Right atrium auricular region (tissue), 2 donors: ENCODE data around the gene PPM1H. TPM values are rescaled to one million over a fixed set of nuclear protein-coding genes. Genes with fewer than 3 reads are reported as not detected.
"Not testable (repeated sequence)": the region's sequence is repeated elsewhere in the genome, so short reads cannot be mapped to it uniquely, and the experiment has no call there.

ENCODE experiments used
- DNase-seq: peaks from one replicate; pipeline ENCODE4 v3.0.0-alpha.2; 2019; ENCODE audit warnings: low spot score
- H3K27ac ChIP-seq, 2 donors: fragments of 200-600 bp; sonication (generic); 1 replicate in 1 of 2; 2 replicates in 1 of 2; pipeline ENCODE4 v1.5.1; 2016 to 2019
- H3K27me3 ChIP-seq, 2 donors: fragments of 200-600 bp; sonication (generic); one replicate each; pipeline versions ENCODE4 v1.5.1 to v1.6.0; 2017 to 2019
- H3K36me3 ChIP-seq: fragments of 200-600 bp; sonication (generic); one replicate; pipeline ENCODE4 v1.5.1; 2016
- H3K4me1 ChIP-seq, 2 donors: fragments of 200-600 bp; sonication (generic); one replicate each; pipeline versions ENCODE4 v1.5.1 to v1.6.0; 2017 to 2019
- H3K4me3 ChIP-seq, 2 donors: fragments of 200-600 bp; sonication (generic); 1 replicate in 1 of 2; 2 replicates in 1 of 2; pipeline ENCODE4 v1.5.1; 2017 to 2019; ENCODE audit warnings: mild to moderate bottlenecking in 1 of 2, moderate library complexity in 1 of 2
- H3K9me3 ChIP-seq, 2 donors: fragments of 200-600 bp; sonication (generic); one replicate each; pipeline ENCODE4 v1.5.1; 2019
- total RNA-seq, 2 donors: library from RNA; depleted of rRNA; stranded (reverse); fragments of >200 nt; gene quantifications; one replicate each; pipeline ENCODE4 v1.1.0, GENCODE V29; 2016
- TF ChIP-seq, protein P1 (sequence below), 2 donors: fragments of 200-600 bp; sonication (generic); IDR thresholded peaks; one replicate each; pipeline ENCODE4 v1.5.1; 2019; ENCODE audit warnings: antibody characterized with exemption in 2 of 2

Gene PPM1H
- total RNA-seq, 2 donors from 2014 or later, result 3.1 to 5.0 TPM

DNA sequence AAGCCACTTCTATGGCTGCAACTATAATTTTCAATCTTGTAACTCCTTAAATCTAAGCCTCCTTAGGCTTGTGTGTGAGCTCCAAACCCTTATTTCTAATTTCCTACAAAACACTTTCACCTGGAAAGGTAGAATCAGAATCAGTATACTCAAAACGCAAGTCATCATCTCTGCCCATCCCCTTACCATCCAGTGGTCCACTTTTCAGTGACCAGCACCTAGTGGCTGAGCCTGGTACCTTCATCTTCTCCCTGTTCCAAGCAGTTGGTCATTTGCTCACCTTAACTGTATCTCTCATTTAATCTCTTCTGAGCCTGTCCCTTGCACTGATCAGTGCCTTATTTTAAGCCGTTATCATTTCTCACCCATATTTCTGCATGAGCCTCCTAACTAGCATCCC, 107.9 kb downstream of the PPM1H start:
- no peak overlapping the region for H3K4me3 ChIP-seq
- no peak for DNase-seq
- TF ChIP-seq, protein P1, sequence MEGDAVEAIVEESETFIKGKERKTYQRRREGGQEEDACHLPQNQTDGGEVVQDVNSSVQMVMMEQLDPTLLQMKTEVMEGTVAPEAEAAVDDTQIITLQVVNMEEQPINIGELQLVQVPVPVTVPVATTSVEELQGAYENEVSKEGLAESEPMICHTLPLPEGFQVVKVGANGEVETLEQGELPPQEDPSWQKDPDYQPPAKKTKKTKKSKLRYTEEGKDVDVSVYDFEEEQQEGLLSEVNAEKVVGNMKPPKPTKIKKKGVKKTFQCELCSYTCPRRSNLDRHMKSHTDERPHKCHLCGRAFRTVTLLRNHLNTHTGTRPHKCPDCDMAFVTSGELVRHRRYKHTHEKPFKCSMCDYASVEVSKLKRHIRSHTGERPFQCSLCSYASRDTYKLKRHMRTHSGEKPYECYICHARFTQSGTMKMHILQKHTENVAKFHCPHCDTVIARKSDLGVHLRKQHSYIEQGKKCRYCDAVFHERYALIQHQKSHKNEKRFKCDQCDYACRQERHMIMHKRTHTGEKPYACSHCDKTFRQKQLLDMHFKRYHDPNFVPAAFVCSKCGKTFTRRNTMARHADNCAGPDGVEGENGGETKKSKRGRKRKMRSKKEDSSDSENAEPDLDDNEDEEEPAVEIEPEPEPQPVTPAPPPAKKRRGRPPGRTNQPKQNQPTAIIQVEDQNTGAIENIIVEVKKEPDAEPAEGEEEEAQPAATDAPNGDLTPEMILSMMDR (IDR thresholded peaks at IDR 0.05), result no peak
- H3K4me1 ChIP-seq, result no peaks in the 10 kb centered on the region
- no peaks in the 10 kb centered on the region for H3K27me3 ChIP-seq
- H3K27ac ChIP-seq, result no peak overlapping the region
- H3K9me3 ChIP-seq, result no peaks in the 10 kb centered on the region
- no peaks in the 10 kb centered on the region for H3K36me3 ChIP-seq

DNA sequence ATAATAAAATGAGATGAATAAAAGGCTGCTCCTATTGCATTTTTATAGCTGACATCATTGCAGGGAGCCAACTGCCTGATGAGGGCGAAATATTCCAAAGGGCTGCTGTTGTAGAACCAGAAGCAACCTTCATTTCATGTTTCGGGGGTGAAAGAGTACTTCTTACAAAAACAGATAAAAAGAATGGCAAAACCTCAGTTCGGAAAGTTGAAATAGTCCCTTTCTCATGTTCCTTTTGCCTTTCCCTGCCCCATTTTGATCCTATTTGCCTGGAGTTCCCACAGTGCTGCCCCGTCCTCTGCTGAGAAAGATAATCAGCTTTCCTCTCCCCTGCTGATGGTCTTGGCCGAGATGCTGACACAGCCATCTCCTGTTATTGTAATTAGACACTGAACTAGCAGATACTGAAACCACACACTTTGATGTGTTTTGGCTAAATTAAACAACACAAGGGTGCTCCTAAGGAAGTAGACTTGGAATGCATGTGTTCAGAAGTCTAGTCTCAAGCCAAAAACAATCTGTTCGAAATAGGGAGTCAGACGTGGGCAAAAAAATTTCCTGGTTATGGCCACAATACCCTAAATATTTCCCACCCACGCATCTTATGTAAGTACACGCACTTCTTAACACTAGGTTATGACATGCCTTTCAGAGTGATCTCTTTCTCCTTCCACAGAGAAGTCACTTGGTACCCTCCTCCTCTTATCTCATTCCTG, 117.2 kb downstream of the PPM1H start:
- DNase-seq, result no peak
- Histone ChIP-seq H3K4me3 (peak overlapping the region in 1 of 2 donors; percentile 22), H3K27me3 (no peaks in the 10 kb centered on the region), H3K4me1 (no peaks in the 10 kb centered on the region), H3K9me3 (no peaks in the 10 kb centered on the region), H3K36me3 (no peaks in the 10 kb centered on the region), H3K27ac (peak overlapping the region in 1 of 2 donors; percentile 23)
- TF ChIP-seq, protein P1 (IDR thresholded peaks at IDR 0.05), result peak in 1 of 2 donors; percentile 32

DNA sequence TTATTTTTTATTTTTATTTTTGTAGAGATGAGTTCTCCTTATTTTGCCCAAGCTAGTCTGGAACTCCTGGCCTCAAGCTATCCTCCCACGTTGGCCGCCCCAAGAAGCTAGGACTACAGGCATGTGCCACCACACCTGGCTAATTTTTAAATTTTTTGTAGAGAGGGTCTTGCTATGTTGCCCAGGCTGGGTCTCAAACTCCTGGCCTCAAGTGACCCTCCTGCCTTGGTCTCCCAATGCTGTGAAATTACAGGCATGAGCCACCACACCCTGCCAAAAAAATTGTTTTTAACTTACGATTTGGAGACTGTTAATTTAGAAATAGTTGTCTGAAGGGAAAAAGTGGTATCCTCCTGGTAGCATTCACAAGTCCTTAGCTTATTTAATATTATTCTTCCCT, 120.7 kb downstream of the PPM1H start:
- H3K9me3 ChIP-seq, result no peaks in the 10 kb centered on the region
- H3K4me1 ChIP-seq, result no peaks in the 10 kb centered on the region
- no peak for DNase-seq
- TF ChIP-seq, protein P1 (IDR thresholded peaks at IDR 0.05), result no peak
- no peaks in the 10 kb centered on the region for H3K27me3 ChIP-seq
- H3K27ac ChIP-seq, result no peak overlapping the region
- no peaks in the 10 kb centered on the region for H3K36me3 ChIP-seq
- no peak overlapping the region for H3K4me3 ChIP-seq

DNA sequence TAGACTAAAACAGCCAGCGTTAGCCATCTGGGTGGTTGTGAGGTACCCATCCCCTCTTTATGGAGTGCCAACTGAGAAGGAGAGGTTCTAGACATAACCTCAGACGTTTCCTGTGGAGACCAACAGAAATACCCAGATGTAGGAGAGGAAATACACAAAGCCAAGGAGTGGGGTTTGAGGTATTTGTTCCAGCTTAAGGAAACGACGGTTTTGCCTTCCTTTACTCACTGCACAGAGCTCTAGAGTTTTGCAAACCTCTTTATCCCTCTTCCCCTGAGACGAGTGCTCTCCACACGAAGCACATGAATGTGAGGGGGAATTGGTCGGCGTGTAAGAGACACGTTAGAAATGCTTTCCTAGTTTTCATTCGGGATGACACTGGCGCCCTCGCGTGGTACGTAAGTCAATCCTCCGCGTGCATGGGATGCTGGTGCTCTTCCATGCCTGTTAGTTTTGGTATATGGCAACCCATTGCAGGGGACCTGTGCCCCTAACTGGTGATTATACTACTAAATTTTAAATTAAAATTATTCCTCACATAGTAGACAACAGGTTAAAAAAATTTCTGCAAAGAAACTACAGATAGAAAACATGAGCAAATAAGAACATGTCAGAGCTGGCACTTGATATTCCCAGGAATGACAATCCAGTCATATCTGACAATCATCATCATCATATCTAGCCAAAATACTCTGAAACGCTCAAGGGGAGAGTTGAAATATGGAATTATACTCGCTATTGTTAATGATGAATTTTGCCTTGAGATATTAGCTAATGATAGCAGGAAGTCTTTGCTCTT, 121.7 kb downstream of the PPM1H start:
- H3K27me3 ChIP-seq, result no peaks in the 10 kb centered on the region
- H3K4me3 ChIP-seq, result peak overlapping the region in 1 of 2 donors; percentile 20
- H3K36me3 ChIP-seq, result no peaks in the 10 kb centered on the region
- H3K9me3 ChIP-seq, result no peaks in the 10 kb centered on the region
- H3K27ac ChIP-seq, result no peak overlapping the region
- peak; percentile 65 for DNase-seq
- no peaks in the 10 kb centered on the region for H3K4me1 ChIP-seq
- TF ChIP-seq, protein P1 (IDR thresholded peaks at IDR 0.05), result peak in 1 of 2 donors; percentile 82

DNA sequence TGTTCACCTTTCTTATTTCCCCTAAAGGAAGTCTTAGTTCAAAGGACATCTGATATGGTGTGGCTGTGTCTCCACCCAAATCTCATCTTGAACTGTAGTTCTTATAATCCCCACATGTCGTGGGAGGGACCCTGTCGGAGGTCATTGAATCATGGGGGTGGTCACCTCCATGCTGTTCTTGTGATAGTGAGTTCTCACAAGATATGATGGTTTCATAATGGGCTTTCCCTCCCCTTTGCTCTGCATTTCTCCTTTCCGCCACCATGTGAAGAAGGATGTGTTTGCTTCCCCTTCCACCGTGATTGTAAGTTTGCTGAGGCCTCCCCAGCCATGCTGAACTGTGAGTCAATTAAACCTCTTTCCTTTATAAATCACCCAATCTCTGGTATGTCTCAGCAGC, 123.5 kb downstream of the PPM1H start:
- H3K27ac ChIP-seq, H3K4me3 ChIP-seq, H3K9me3 ChIP-seq, H3K4me1 ChIP-seq, H3K27me3 ChIP-seq, H3K36me3 ChIP-seq, DNase-seq: not testable (repeated sequence)

DNA sequence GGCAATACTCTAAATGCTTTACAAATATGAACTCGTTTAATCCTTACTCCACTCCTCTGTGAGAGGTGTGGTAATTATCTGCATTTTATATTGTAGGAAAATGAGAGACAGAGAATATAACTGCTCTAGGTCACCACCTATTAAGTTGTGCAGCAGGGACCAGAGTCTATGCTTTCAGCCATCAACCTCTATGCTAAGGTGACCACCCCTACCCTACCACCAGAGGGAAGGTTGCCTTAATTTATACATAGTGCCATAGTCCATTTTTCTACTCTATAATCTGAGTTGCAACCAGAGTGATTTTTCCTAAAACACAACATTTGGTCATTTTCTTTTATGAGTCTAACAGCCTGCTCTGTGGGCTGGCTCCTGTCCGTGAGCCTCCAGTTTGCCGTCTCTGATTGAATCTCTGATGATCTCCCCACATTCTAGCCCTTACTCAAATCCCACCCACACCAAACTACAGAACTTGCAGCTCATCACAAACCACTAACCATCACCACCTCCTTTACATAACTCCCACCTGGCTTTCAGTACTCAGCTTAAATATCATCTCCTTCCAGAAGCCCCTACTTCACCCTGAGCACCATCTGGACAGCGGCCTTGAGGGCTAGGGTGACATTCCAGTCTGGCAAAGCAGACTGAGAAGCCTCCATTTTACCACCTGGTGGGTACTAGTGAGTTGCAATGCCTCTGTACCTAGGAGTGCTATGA, 126.6 kb downstream of the PPM1H start:
- Histone ChIP-seq H3K4me3 (no peak overlapping the region), H3K4me1 (no peaks in the 10 kb centered on the region), H3K9me3 (no peaks in the 10 kb centered on the region), H3K27ac (no peak overlapping the region), H3K27me3 (no peaks in the 10 kb centered on the region), H3K36me3 (no peaks in the 10 kb centered on the region)
- DNase-seq, result no peak
- TF ChIP-seq, protein P1 (IDR thresholded peaks at IDR 0.05), result no peak
